ENCODE measurements around the gene CABLES2.
"Not testable (repeated sequence)": the region's sequence is repeated elsewhere in the genome, so short reads cannot be mapped to it uniquely, and the experiment has no call there.

The CABLES2 gene

DNA sequence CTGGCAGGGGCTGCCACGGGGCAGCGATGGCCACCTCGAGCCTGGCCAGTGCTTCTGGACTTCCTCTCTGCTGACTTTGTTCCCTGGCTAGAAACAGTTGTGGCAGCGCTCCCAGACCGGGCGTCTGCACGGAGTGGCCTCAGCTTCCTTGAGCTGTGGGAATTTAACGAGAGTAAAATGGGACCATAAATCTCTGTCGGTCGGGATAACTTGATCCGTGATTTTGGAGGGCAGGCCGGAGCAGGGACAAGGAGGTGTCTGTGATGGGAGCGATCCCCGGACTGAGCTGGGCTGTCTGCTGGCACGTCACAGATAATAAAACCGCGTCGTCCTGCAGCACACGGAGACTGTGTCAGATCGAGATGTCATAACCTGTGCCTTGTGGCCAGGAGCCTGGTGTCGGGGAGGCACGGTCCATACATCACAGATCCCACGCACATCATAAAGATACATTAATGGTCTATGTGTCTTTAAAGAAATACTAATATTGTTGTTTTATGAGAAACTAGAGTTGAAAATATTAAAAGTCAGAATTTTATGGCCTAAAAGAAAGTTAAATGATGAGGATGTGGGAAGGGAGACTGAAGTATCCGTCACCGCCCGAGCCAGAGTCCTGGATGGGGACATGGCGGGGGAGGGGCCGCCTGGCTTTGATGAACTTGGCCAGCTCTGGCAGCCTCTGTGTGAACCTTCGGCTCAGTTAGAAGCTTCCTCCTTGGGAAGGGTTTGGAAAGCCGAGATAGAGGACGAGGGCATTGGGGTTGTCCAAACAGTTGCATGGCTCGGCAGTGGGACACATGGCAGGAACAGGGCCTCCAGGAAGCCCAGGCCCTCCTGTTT, 26.8 kb upstream of the CABLES2 start:
- no peak for DNase-seq

DNA sequence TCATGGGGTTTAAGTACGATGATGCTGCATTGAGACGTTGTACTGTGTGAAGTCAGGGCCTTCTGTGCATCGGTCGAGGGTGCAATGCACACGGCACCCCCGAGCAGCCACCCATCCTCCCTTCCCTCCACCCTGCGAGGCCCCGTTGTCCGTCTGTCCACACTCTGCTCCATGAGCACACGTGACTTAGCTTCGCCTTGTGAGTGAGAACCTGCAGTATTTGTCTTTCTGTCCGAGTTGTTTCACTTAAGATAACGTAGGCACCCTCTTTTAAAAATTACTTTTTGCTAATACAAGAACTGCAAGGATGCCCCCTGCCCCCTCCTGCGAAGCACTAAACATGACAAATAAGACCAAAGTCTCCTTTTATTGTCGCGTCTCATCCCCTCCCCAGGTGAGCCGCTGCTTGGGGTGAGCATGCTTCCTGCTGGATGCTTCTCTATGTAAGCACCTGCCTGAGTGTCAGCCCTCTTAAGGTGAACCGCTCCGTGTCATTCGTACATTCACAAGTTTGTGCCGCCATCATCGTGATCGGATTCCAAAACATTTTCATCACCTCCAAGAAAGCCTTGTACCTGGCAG, 23.9 kb upstream of the CABLES2 start:
- DNase-seq = no peak

DNA sequence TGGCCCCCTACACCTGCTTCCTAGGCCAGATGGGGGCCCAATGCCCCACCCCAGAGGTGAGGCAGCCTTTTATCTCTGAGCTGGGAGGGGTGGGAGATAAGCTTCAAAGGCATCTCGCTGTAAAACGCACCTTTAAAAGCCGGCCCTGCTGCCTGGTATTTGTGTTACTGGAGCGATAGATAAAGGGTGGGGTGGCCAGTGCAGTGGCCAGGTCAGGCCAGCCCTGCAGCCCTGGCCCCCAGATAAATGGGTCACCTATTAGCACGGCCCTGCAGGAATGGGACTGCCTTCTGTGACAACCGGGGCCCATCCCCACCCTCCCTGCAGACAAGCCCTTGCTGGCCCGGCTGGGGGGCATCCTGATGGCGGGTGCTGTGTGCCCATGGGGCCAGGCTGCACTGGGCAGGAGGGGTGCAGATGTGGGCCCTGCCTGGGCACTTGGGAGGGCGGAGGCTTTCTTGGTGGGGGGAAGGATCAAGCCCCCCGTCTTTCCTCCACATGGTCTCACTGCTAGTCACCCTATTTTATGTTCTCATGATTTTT, 23.3 kb upstream of the CABLES2 start:
- no peak for DNase-seq

DNA sequence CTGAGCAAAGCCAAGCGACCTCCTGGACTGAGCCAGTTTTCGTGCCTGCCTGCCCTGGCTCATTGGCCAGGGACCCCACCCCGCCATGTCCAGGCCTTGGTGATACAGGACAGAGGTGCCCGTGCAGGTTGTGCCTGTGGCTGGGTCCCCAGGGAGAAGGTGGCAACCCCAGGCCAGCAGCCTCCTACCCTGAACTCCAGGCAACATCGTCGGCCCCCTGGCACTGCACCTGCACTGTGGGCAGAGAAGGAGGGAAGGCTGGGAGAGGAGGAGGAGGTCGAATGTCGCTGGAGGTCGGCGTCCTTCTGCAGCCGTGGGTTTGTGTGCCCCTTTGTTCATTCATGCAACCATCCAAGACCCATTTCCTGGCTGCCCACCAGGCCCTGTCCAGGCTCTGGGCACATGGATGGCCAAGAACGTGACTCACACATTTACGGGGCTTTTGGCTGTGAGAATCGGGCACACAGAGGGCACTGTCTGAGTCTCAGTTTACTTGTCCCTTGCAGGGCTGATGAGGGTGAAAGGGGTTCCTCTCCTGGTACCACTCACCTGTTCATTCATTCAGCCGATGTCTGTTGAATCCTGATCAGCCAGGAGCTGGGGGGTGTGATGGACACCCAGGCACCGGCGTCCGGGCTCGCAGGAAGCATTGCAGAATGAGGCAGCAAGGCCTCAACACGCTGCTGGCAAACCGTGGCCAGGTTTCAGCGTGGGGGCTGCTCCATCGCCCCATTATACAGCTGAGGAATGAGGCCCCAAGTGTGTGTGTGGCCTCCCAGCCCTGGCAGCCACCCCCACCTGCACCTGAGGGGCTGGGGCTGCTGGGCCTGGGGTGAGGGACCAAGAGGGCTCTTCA, 22.6 kb upstream of the CABLES2 start:
- no peak for DNase-seq

DNA sequence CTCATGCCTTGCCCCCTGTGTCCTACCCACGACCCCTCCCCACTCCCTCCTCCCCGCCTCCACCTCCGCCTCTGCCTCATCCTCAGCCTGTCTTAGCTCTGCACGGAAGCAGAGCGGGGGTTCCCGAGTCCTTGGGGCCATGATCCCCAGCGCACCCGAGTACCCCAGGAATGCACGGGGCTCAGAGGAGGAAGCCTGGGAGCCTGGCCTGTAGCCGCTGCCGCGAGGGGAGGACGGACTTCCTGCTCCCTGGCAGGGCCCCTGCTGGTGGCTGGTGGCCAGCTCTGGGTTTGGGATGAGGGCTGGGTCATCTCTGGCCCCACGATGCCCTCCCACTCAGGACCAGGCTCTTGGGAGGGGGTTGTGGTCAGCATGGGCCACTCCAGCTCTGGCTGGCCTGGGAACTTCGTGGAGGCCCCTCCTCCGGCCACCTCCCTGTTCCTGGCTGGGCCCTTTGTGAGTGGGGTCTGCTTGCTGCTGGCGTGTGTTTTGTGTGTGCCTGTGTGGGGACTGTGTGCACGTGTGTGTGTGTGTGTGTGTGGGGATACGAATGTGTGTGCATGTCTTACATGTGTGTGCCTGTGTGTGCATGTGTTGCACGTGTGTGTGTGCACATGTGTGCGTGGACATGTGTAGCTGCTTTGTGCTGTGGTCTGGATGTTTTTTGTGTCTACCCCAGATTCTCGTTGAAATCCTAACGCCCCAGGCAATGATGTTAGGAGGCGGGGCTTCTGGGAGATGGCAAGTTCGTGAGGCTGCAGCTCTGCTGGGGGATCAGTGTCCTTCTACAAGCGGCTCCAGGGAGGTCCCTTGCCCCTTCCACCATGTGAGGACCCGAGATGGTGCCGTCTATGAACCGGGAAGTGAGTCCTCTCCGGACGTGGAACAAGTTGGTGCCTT, 21.6 kb upstream of the CABLES2 start:
- DNase-seq = no peak

DNA sequence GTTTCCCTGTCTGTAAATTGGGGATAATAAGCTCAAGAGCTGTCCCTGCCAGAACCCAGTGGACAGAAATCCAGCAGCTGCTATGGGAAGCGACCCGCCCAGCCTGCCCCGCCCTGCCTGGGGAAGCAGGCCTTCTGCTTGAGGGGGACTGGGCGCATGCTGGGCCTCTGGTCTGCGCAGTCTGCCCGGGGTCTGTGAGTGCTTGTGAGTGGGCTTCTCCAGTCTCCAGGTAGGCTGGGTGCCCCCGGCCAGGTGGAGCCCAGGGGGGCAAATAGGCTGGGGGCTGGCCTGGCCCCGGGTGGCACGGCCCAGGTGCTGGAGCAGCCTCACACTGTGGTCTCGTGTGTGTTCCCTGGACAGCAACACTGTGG, 20.9 kb upstream of the CABLES2 start:
- no peak for DNase-seq

DNA sequence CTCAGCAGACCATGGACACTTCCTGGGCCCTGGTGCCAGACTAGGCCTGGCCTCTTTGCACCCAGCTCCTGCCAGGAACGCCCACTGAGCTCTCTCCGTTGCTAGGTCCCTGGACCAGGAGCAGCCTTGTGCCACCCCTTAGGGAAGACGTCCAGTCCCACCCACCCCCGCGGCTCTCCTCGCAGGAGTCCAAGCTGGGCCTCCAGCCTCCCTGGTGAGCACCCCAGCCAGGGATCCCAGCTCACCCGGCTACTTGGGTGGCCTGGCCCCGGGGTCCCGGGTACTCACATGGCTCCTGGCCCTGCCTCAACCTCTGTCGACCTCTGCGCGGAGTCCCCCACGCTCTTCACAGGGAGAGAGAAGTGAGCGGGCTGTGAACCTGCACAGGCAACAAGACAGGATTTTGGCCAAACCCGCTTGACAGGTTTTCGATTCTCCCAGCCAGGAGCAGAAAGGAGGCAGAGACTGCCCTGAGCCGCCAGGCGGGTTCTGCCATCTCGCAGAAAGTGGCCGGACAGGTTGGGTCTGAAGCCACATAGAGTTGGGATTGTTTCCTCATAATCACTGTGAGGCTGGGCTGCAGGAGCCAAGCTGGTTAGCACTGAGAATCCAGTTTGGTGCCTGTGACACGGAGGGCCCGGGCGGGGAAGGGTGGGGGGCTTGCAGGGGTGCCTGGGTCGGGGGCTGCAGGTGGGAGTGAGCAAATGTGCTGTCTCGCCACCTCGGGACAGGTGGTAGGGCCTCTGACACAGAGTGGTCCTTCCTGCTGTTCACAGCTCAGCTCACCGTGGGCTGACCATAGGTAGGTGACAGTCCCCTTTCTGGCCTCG, 20.3 kb upstream of the CABLES2 start, which contains the start of gene RBBP8NL:
Gene RBBP8NL (minus strand): TSS at position 368 of the 830 bp plus-strand sequence. CDS start 7,892 bp downstream, outside the sequence.
- no peak for DNase-seq

DNA sequence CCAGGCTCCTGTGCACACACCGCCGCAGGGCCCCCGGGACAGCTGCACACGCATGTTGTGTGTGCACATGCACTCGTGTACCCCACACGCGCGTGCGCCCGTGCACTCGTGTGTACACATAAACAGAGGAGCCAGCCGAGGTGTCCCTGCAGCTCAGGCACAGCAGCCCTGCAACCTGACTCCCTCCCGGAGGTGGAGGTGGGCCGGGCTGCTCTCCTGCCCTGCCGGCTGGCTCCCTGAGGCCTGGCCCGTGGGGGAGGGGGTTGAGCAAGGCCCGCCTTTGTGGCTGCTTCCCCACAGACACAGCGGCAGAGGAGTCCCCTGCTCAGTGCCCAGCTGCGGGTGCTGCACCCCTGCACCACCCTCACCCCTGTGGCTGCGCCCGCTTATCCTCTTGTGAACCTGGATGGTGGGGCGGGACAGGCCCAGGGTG, 19.6 kb upstream of the CABLES2 start:
- DNase-seq = no peak

DNA sequence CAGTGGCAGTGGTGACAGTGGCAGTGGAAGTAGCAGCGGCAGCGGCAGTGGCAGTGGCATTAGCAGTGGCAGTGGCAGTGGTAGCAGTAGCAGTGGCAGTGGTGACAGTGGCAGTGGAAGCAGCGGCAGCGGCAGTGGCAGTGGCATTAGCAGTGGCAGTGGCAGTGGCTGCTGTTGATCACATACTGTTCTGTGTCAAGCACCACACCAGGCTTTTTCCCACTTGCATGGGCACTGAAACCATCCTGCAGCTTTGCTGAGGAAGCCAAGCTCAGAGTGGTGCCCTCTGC, 18.9 kb upstream of the CABLES2 start:
- DNase-seq = not testable (repeated sequence)

DNA sequence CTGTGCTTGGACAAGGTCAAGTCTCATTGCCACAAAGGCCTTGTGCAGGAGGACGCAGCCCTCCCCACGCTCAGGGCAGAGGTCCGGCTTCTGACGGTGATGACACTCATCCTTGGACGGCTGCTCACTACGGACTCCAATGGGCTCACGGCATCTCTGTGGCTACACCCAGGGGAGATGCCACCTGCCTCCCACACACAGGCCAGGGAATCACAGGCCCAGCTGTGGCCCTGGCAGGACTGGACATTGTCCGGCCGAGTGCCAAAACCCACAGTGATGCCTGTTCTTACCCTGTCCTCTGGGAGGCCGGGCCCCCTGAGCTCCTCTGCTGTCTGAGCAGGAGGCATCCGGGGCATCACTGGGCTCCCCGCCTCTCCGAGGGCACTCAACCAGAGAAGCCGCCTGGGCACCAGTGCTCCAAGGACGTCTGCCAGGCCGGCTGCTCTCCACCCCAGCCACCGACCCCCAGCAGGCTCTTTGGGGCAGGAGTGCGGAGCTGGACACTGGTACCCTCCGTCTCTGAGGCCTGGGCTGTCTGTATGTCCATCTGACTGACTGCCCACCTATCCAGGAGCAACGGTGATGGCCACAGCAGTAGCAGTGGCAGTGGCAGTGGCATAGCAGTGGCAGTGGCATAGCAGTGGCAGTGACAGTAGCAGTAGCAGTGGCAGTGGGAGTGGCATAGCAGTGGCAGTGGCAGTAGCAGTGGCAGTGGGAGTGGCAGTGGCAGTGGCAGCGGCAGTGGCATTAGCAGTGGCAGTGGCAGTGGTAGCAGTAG, 18.4 kb upstream of the CABLES2 start:
- no peak for DNase-seq

DNA sequence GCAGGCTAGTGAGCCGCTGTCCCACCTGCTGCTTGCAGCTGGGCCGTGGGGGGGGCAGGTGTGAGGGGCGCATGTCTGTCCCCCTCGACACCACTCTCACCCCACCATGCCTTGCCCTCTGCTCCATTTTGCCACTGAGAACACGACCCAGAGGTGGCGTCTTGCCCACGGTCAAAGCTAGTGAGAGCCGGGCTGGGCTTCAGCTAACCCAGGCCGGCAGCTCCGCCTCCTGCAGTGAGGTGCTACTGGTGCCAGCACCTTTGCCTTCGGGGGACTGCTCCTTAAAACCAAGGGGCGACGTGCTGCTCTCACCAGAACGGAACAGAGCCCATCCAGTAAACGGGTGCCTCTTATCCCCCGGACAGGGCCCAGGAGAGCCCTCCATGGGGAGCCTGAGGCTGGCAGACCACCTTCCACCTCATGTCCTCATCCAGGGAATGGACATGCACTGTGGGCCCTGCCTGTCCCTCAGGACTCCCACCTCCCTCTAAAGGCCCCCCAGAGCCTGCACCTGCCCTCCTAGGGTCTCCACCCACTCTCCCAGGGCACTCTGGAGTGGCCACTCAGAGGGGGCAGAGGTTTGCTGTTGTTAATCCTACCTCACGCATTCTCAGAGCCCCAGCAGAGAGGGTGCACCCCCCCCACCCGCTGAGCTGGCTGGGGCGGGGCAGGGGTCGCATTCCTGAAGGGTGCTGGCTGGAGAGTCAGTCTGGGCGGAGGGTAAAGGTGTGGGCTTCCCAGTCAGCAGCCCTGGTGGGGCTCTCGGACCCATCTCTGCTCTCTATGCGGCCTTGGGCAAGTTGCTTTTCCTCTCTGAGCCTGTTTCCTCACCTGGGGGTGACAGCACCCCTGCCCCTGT, 17.4 kb upstream of the CABLES2 start:
- no peak for DNase-seq

DNA sequence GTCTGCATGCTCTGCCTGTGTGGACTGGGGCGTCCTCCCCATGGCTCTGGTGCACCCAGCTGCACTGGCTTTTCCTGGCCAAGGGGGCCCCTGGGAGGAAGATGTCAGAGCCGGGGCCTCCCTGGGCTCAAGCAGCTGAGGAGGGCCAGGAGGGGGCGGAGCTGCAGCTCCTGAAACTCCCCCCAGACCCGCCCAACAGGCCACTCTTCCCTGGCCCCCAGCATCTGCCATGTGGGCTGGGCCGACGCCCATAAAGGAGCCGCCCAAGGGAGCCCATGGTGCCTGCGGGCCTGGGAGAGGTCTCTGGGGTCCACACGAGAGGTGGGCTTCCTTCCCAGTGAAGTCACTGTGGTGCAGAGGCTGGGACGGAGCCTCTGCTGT, 16.2 kb upstream of the CABLES2 start:
- no peak for DNase-seq

DNA sequence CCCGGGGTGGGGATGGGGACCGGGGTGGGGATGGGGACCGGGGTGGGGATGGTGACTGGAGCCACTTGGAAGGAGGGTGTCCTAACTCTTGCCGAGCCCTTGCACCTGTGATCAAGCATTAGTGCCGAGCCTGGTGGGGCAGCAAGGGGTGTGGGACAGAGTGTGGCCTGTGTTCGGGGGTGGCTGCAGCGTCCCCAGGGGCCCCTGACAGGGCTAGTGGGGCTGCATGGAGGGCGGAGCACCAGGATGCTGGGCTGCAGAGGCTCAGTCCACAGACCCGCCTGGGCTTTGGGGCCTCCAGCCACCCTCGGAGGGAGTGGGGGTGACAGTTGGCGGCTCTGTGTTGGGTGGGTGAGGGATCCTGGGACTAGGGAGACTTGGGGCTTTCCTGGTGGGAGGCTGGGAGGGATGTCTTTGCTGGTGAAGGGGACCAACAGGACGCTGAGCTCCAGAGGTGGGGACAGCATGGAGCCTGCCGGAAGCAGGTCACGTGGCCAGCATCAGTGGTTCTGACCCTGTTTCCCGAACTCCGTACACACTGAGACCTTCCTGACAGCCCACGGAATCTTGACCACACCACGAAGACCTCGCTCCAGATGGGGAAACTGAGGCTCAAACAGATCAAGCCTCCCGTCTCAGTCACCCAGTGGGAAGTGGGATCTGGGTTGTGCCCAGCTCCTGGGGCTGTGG, 15.7 kb upstream of the CABLES2 start:
- DNase-seq = no peak

DNA sequence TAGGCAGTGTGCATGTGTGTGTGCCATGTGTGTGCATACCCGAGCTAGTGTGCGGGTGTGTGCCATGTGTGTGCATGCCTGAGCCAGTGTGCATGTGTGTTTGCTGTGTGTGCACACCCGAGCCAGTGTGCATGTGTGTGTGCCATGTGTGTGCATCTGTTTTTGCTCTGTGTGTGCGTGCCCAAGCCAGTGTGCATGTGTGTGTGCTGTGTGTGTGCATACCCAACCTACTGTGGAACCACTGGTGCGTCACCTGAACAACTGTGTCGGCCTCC, 14.6 kb upstream of the CABLES2 start:
- no peak for DNase-seq

DNA sequence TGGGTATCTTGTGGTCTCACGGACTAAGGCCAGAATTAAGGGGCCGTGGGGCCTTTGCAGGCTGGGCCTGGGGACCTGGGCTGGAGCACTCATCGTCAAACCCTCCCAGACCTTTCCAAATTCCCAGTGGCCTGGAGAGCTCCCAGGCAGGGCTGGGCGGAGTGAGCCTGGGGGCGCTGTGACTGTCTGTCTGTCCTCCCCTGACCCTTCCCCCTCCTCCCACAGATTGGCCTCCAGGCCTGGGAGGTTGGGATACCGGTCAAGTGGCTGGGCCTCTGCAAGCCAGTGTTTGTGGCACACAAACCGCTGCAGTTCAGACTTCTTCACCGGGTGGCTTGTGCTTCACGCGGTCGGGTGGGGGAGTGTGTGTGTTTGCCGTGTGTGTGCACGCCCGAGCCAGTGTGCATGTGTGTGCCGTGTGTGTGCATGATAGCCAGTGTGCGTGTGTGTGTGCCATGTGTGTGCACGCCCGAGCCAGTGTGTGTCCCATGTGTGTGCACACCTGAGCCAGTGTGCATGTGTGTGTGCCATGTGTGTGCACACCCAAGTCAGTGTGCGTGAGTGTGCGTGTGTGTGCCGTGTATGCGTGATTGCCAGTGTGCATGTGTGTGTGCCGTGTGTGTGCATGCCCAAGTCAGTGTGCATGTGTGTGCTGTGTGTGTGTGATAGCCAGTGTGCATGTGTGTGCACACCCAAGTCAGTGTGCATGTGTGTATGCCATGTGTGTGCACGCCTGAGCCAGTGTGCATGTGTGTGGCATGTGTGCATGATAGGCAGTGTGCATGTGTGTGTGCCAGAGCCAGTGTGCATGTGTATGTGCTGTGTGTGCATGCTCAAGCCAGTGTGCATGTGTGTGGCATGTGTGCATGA, 14.0 kb upstream of the CABLES2 start:
- DNase-seq = no peak

DNA sequence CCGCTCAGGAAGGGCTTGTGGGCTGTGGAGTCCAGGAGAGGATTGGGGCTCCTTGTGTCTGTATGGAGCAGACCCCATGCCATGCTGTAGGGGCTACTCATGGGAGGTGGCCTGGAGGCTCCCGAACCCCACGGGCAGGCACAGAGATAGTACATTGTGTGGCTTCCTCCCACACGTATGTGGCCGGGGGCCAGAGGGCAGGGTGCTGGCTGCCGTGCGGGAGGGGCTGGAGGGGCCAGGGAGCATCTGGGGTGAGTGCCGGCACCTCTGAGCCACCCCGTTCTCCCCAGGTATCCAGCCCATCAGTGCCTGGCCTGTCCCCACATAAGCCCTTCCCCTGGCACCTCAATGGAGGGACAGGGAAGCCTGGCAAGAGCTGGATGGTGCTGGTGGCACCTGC, 12.7 kb upstream of the CABLES2 start:
- no peak for DNase-seq

DNA sequence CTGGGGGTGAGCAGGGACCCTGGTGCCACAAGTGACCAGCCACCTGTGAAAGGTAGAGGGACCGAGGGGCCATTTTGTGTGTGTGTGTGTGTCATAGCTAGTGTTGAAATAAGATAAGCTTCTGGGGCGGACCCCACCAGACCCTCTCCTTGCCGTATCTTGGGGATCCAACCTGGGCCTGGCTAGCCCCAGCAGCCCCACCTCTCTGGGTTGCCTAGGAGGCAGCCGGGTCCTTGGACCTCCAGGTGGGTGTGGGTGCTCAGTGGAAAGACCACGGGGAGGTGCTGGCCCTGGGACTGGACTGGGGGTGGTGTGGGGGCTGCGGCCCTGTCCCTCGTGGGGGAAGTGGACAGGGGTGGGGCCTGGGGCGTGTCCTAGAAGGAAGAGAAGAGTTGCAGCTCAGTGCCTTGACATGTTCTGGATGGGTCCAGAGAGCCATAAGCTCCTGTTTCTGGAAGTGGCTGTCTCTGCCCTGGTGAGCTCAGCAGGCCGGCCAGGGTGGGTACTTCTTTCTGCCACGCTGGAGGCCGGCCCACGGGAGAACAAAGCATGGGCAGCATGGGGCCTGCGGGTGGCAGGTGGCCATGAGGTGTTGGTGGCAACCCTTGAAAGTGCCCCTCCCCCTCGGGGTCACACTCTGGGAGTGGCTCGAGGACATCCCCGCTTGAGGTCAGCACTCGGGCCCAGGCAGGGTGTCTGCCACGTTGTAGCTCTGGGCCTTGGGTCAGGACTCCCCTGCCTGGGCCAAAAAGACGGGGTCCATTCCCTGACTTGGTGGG, 11.8 kb upstream of the CABLES2 start:
- no peak for DNase-seq
